H9 (cell line): ENCODE data around the gene MLST8. TPM values are rescaled to one million over a fixed set of nuclear protein-coding genes. Genes with fewer than 3 reads are reported as not detected.
A peak's percentile ranks its signal among the peaks of the same experiment; 100 is the strongest.

Experiments used
- DNase-seq: peaks from one replicate; pipeline ENCODE4 v3.0.0-alpha.2; 2017
- H2AFZ ChIP-seq: one replicate; pipeline ENCODE4 v1.6.1; 2013; ENCODE audit warnings: mild to moderate bottlenecking, low read length, control low read depth, moderate library complexity
- H2AK5ac ChIP-seq: 2 replicates; pipeline ENCODE4 v1.6.1; 2013; ENCODE audit warnings: low read length, control low read depth, mixed read lengths; ENCODE audit not compliant: insufficient read length
- H2BK120ac ChIP-seq: one replicate; pipeline ENCODE4 v1.6.1; 2013; ENCODE audit warnings: low read depth, mild to moderate bottlenecking, low read length, control low read depth, inconsistent platforms; ENCODE audit not compliant: poor library complexity, severe bottlenecking
- H2BK12ac ChIP-seq: 2 replicates; pipeline ENCODE4 v1.6.1; 2013; ENCODE audit warnings: low read length, control low read depth, mixed read lengths, low read depth; ENCODE audit not compliant: insufficient read length
- H2BK15ac ChIP-seq: 2 replicates; pipeline ENCODE4 v1.6.1; 2013; ENCODE audit warnings: low read depth, low read length, control low read depth
- H2BK20ac ChIP-seq: one replicate; pipeline ENCODE4 v1.6.1; 2013; ENCODE audit warnings: low read depth, mild to moderate bottlenecking, low read length, control low read depth, inconsistent platforms; ENCODE audit not compliant: poor library complexity, severe bottlenecking
- H2BK5ac ChIP-seq: 2 replicates; pipeline ENCODE4 v1.6.1; 2013; ENCODE audit warnings: low read length, control low read depth, mixed read lengths; ENCODE audit not compliant: insufficient read length
- H3K14ac ChIP-seq: 2 replicates; pipeline ENCODE4 v1.6.1; 2013; ENCODE audit warnings: low read length, control low read depth; ENCODE audit not compliant: insufficient read depth
- H3K18ac ChIP-seq: 2 replicates; pipeline ENCODE4 v1.6.1; 2013; ENCODE audit warnings: low read depth, mild to moderate bottlenecking, mixed read lengths, low read length, control low read depth; ENCODE audit not compliant: insufficient read length
- H3K23ac ChIP-seq: 2 replicates; pipeline ENCODE4 v1.6.1; 2013; ENCODE audit warnings: low read length, control low read depth, mixed read lengths, low read depth; ENCODE audit not compliant: insufficient read length
- H3K23me2 ChIP-seq: 2 replicates; pipeline ENCODE4 v1.6.1; 2013; ENCODE audit warnings: low read depth, mild to moderate bottlenecking, mixed read lengths, low read length, control low read depth; ENCODE audit not compliant: insufficient read length, poor library complexity, severe bottlenecking
- H3K27ac ChIP-seq: 2 replicates; pipeline ENCODE4 v1.5.1; 2013; ENCODE audit warnings: low read length, control low read depth, mixed read lengths, low read depth; ENCODE audit not compliant: insufficient read length
- H3K27me3 ChIP-seq: 2 replicates; pipeline ENCODE4 v1.6.1; 2013; ENCODE audit warnings: low read length, control low read depth, inconsistent platforms; ENCODE audit not compliant: insufficient read depth
- H3K4ac ChIP-seq: 2 replicates; pipeline ENCODE4 v1.6.1; 2013; ENCODE audit warnings: low read depth, mild to moderate bottlenecking, control low read depth, inconsistent platforms, low read length, moderate library complexity
- H3K4me1 ChIP-seq: 2 replicates; pipeline ENCODE4 v1.6.1; 2013; ENCODE audit warnings: low read length, control low read depth, inconsistent platforms; ENCODE audit not compliant: insufficient read depth
- H3K4me2 ChIP-seq: 2 replicates; pipeline ENCODE4 v1.6.1; 2013; ENCODE audit warnings: low read length, control low read depth, mixed read lengths; ENCODE audit not compliant: insufficient read length, insufficient read depth
- H3K56ac ChIP-seq: 2 replicates; pipeline ENCODE4 v1.6.1; 2013; ENCODE audit warnings: low read depth, mild to moderate bottlenecking, mixed read lengths, low read length, control low read depth; ENCODE audit not compliant: insufficient read length
- H3K79me1 ChIP-seq: 2 replicates; pipeline ENCODE4 v1.6.1; 2013; ENCODE audit warnings: low read depth, mild to moderate bottlenecking, moderate library complexity, low read length, control low read depth, inconsistent platforms; ENCODE audit not compliant: insufficient read depth, poor library complexity, severe bottlenecking
- H3K79me2 ChIP-seq: 2 replicates; pipeline ENCODE4 v1.6.1; 2013; ENCODE audit warnings: low read length, control low read depth, inconsistent platforms; ENCODE audit not compliant: insufficient read depth
- H3K9ac ChIP-seq: 2 replicates; pipeline ENCODE4 v1.6.1; 2013; ENCODE audit warnings: low read length, control low read depth, mixed read lengths; ENCODE audit not compliant: insufficient read length; ENCODE audit errors: extremely low read depth
- H3K9me3 ChIP-seq: one replicate; pipeline ENCODE4 v1.6.1; 2013; ENCODE audit warnings: low read depth, low read length, inconsistent platforms; ENCODE audit not compliant: control insufficient read depth
- H3T11ph ChIP-seq: one replicate; pipeline ENCODE4 v1.6.1; 2013; ENCODE audit warnings: mild to moderate bottlenecking, low read length, control low read depth, inconsistent platforms
- H4K20me1 ChIP-seq: one replicate; pipeline ENCODE4 v1.6.1; 2013; ENCODE audit not compliant: control insufficient read depth, insufficient read length, insufficient read depth
- H4K5ac ChIP-seq: 2 replicates; pipeline ENCODE4 v1.6.1; 2013; ENCODE audit warnings: low read depth, mild to moderate bottlenecking, mixed read lengths, low read length, control low read depth; ENCODE audit not compliant: insufficient read length
- H4K8ac ChIP-seq: replicated peaks from 2 replicates; pipeline ENCODE4 v1.6.1; 2013; ENCODE audit warnings: low read length, control low read depth, mixed read lengths, low read depth; ENCODE audit not compliant: insufficient read length
- H4K91ac ChIP-seq: 2 replicates; pipeline ENCODE4 v1.6.1; 2013; ENCODE audit warnings: low read depth, mild to moderate bottlenecking, moderate library complexity, mixed read lengths, low read length, control low read depth; ENCODE audit not compliant: insufficient read length
- H3K27ac Mint-ChIP-seq, 3 experiments: 2 replicates in 2 of 3; 3 replicates in 1 of 3; pipeline ENCODE4 v1.8.0; 2020 to 2021; ENCODE audit warnings: mixed read lengths in 3 of 3, mild to moderate bottlenecking in 1 of 3, moderate library complexity in 1 of 3
- H3K27me3 Mint-ChIP-seq: 2 replicates; pipeline ENCODE4 v1.8.0; 2021; ENCODE audit warnings: low read depth, mild to moderate bottlenecking, moderate library complexity, mixed read lengths
- H3K36me3 Mint-ChIP-seq, 3 experiments: 2 replicates in 2 of 3; 3 replicates in 1 of 3; pipeline ENCODE4 v1.8.0; 2020 to 2021; ENCODE audit warnings: low read depth in 3 of 3, mixed read lengths in 3 of 3; ENCODE audit not compliant: insufficient read depth in 1 of 3
- H3K4me1 Mint-ChIP-seq, 2 experiments: 2 replicates each; pipeline ENCODE4 v1.8.0; 2020; ENCODE audit warnings: mixed read lengths in 2 of 2
- H3K4me3 Mint-ChIP-seq, 2 experiments: 2 replicates in 1 of 2; 3 replicates in 1 of 2; pipeline ENCODE4 v1.8.0; 2020 to 2021; ENCODE audit warnings: mild to moderate bottlenecking in 2 of 2, mixed read lengths in 2 of 2, moderate library complexity in 1 of 2
- H3K9me3 Mint-ChIP-seq, 2 experiments: 2 replicates in 1 of 2; 3 replicates in 1 of 2; pipeline ENCODE4 v1.8.0; 2020; ENCODE audit warnings: mild to moderate bottlenecking in 2 of 2, mixed read lengths in 2 of 2, moderate library complexity in 1 of 2
- WGBS: extraction: QIAGEN DNeasy Blood & Tissue Kit; methylation state at CpG from one replicate; pipeline ENCODE4 v1.1.7; 2013; ENCODE audit warnings: missing lambda C conversion rate, low lambda C conversion rate, mixed read lengths; ENCODE audit not compliant: insufficient read length; ENCODE audit errors: extremely low coverage; 5-methylcytosine and 5-hydroxymethylcytosine counted together
- total RNA-seq: library from RNA; stranded (reverse); gene quantifications from 2 replicates; pipeline ENCODE4 v1.2.1, GENCODE V29; 2021
- TF ChIP-seq, protein P1 (sequence below): fragments of 200-600 bp; sonication (generic); conservative IDR thresholded peaks from 3 replicates; pipeline ENCODE4 v1.8.0; 2021; ENCODE audit warnings: antibody characterized with exemption, mild to moderate bottlenecking

MLST8 gene
- total RNA-seq, 1 experiment from 2014 or later, result 74.5 TPM

DNA sequence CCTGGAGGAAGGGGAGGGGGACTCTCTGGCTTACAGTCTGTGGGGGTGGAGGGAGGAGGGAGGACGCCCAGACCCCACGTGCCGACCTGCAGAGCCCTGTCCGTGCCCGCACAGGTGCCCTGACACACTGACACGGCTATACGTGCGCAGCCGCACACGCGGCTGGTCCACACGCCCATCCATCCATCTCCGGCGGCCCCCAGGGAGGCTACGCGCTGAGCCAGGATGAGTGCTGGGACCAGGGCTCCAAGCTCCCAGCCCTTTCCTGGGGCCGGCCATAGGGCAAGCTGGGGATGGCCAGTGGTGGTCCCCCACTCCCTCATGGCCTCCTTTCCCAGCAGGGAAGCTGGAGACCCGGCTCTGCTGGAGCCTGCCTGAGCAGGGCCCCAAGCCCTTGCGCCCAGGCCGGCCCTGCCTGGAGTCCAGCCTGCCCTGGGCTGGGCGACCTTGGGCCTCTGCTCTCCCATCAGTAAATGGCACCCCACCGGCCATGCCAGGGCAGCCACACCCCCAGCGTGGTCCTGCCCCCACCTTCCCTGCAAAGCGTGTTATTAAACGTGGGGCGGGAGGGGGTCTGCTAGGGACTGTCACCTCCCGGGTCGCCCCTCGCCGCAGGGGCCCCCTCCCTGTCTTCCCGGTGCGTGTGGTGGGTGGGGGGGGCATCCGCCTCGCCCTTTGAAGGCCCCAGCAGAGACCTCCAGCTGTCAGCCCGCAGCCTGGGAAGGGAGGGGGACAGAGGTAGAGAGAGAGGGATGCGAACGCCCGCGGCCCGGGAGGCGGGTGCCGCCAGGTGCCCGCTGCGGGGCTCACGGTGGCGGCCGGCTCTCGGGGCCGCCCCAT, 9.7 kb upstream of the MLST8 start:
- Histone ChIP-seq H3K79me1 (no peaks in the 10 kb centered on the region), H3K4ac (no peak overlapping the region), H3K4me1 (no peaks in the 10 kb centered on the region), H3K27me3 (peaks cover 8% of the 10 kb centered on the region; the same call in 1 of the 2 replicates), H2BK15ac (no peak overlapping the region), H3K4me2 (peak overlapping the region; percentile 42), H3T11ph (no peak overlapping the region), H4K8ac (no peak overlapping the region), H2BK20ac (no peak overlapping the region), H2AK5ac (no peak overlapping the region), H3K56ac (no peak overlapping the region), H3K79me2 (no peaks in the 10 kb centered on the region), H3K14ac (no peak overlapping the region), H3K9ac (no peak overlapping the region), H3K18ac (no peak overlapping the region), H3K23me2 (peaks cover 7% of the 10 kb centered on the region), H3K9me3 (no peaks in the 10 kb centered on the region), H4K5ac (no peak overlapping the region), H2BK12ac (no peak overlapping the region), H2BK120ac (no peak overlapping the region), H4K91ac (no peak overlapping the region), H4K20me1 (no peaks in the 10 kb centered on the region), H3K27ac (no peak overlapping the region), H2BK5ac (no peak overlapping the region), H3K23ac (no peak overlapping the region), H2AFZ (no peak overlapping the region)
- H3K9me3 Mint-ChIP-seq, result no peaks in the 10 kb centered on the region
- TF ChIP-seq, protein P1, sequence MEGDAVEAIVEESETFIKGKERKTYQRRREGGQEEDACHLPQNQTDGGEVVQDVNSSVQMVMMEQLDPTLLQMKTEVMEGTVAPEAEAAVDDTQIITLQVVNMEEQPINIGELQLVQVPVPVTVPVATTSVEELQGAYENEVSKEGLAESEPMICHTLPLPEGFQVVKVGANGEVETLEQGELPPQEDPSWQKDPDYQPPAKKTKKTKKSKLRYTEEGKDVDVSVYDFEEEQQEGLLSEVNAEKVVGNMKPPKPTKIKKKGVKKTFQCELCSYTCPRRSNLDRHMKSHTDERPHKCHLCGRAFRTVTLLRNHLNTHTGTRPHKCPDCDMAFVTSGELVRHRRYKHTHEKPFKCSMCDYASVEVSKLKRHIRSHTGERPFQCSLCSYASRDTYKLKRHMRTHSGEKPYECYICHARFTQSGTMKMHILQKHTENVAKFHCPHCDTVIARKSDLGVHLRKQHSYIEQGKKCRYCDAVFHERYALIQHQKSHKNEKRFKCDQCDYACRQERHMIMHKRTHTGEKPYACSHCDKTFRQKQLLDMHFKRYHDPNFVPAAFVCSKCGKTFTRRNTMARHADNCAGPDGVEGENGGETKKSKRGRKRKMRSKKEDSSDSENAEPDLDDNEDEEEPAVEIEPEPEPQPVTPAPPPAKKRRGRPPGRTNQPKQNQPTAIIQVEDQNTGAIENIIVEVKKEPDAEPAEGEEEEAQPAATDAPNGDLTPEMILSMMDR, result no peak
- H3K4me3 Mint-ChIP-seq, result peak overlapping the region; percentile 58 to 83
- no peaks in the 10 kb centered on the region for H3K36me3 Mint-ChIP-seq
- peaks cover 38% of the 10 kb centered on the region for H3K27me3 Mint-ChIP-seq
- DNase-seq, result peak; percentile 56
- peaks cover 4% of the 10 kb centered on the region in 2 experiments; a peak in 1 of 4 replicates for H3K4me1 Mint-ChIP-seq
- H3K27ac Mint-ChIP-seq, result no peak overlapping the region
- no CpG with 5 or more reads among the region's 49 CpGs for WGBS
